ENCODE data around the gene PSMG2. TPM values are rescaled to one million over a fixed set of nuclear protein-coding genes. Genes with fewer than 3 reads are reported as not detected.

PSMG2 gene
- total RNA-seq, 1 experiment from 2014 or later = 63.1 TPM

- CTCF ChIA-PET = no interaction called here
- no TSS peak for BruUV-seq (replicated peaks)
- TF ChIP-seq REST (IDR thresholded peaks at IDR 0.05; ENCODE audit: insufficient read depth in 1 of 2, low read depth in 2 of 2, low read length in 1 of 2) = no peak
- no peak for TF ChIP-seq SIN3A (IDR thresholded peaks at IDR 0.05; ENCODE audit: borderline replicate concordance, insufficient read depth, low read depth, low read length)
- no peak for TF ChIP-seq POLR2AphosphoS5 (IDR thresholded peaks at IDR 0.05; ENCODE audit: low read depth, low read length)
- no peak for TF ChIP-seq CTCF (IDR thresholded peaks at IDR 0.05)
- no peak for TF ChIP-seq TCF7L2 (IDR thresholded peaks at IDR 0.05; ENCODE audit: low read depth, low read length)
- no peaks in the 10 kb centered on the region for H3K36me3 ChIP-seq (ENCODE audit: control insufficient read depth, insufficient read depth, low read length)
- POLR2A ChIA-PET = no interaction called here
- DNase-seq (ENCODE audit: low read depth, low spot score) (no peak), ATAC-seq (no peak)
- no peak overlapping the region for H3K4me3 ChIP-seq (ENCODE audit: low read depth in 2 of 2, low read length in 2 of 2)
- intact Hi-C loops (cut with micrococcal nuclease; ENCODE audit: unreplicated experiment) (no loop called here), in situ Hi-C loops (cut with HindIII; ENCODE audit: low pct_unique_long_range_greater_than_20kb, low sequenced_read_pairs) (no loop called here)
- H3K27ac ChIP-seq (ENCODE audit: low read length) = no peak overlapping the region
- H3K4me1 ChIP-seq (ENCODE audit: control insufficient read depth, insufficient read depth, low read length) = no peaks in the 10 kb centered on the region
- H3K27me3 ChIP-seq (ENCODE audit: control insufficient read depth, insufficient read depth, low read length) = no peaks in the 10 kb centered on the region
- no peaks in the 10 kb centered on the region for H3K9me3 ChIP-seq (ENCODE audit: control insufficient read depth, insufficient read depth, low read depth, low read length)
Observed at GRCh38 chr18:12768625-12769024, 65.8 kb downstream of the PSMG2 start.

- no peaks in the 10 kb centered on the region for H3K4me1 ChIP-seq (ENCODE audit: control insufficient read depth, insufficient read depth, low read length)
- BruUV-seq (replicated peaks) = no TSS peak
- intact Hi-C loops (cut with micrococcal nuclease; ENCODE audit: unreplicated experiment) = no loop called here
- no peaks in the 10 kb centered on the region for H3K9me3 ChIP-seq (ENCODE audit: control insufficient read depth, insufficient read depth, low read depth, low read length)
- ATAC-seq = no peak
- in situ Hi-C loops (cut with HindIII; ENCODE audit: low pct_unique_long_range_greater_than_20kb, low sequenced_read_pairs) = no loop called here
- H3K36me3 ChIP-seq (ENCODE audit: control insufficient read depth, insufficient read depth, low read length) = no peaks in the 10 kb centered on the region
- TF ChIP-seq POLR2AphosphoS5 (IDR thresholded peaks at IDR 0.05; ENCODE audit: low read depth, low read length) (no peak), TCF7L2 (IDR thresholded peaks at IDR 0.05; ENCODE audit: low read depth, low read length) (no peak), SIN3A (IDR thresholded peaks at IDR 0.05; ENCODE audit: borderline replicate concordance, insufficient read depth, low read depth, low read length) (no peak), REST (IDR thresholded peaks at IDR 0.05; ENCODE audit: insufficient read depth in 1 of 2, low read depth in 2 of 2, low read length in 1 of 2) (no peak), CTCF (IDR thresholded peaks at IDR 0.05) (no peak)
- H3K27me3 ChIP-seq (ENCODE audit: control insufficient read depth, insufficient read depth, low read length) = no peaks in the 10 kb centered on the region
- POLR2A ChIA-PET = no interaction called here
- H3K4me3 ChIP-seq (ENCODE audit: low read depth in 2 of 2, low read length in 2 of 2) = no peak overlapping the region
- no peak overlapping the region for H3K27ac ChIP-seq (ENCODE audit: low read length)
- CTCF ChIA-PET = no interaction called here
- DNase-seq (ENCODE audit: low read depth, low spot score) = no peak
Observed at GRCh38 chr18:12769136-12769535, 66.3 kb downstream of the PSMG2 start.
